GM18870 (cell line): ENCODE results near the gene TOM1L2.

ENCODE experiments used
- ATAC-seq: cut with Tn5 transposase; IDR thresholded peaks from one replicate; pipeline ENCODE4 v1.9.1; 2021; ENCODE audit warnings: moderate library complexity; ENCODE audit not compliant: unreplicated experiment

The TOM1L2 gene

GRCh38 chr17:17837966-17838962 is 133.9 kb downstream of the TOM1L2 start:
- ATAC-seq, result no peak

- no peak for ATAC-seq
Measured at GRCh38 chr17:17837380-17837821, 134.8 kb downstream of the TOM1L2 start.

GRCh38 chr17:17836818-17837379 is 135.3 kb downstream of the TOM1L2 start, which contains the start of gene SREBF1:
SREBF1 (minus strand) TSS chr17:17836986; CDS start chr17:17836817, 169 bp downstream.
- peak; percentile 4 for ATAC-seq

- ATAC-seq, result peak; percentile 41
Measured at GRCh38 chr17:17836250-17836817, 135.9 kb downstream of the TOM1L2 start.

- ATAC-seq, result peak; percentile 3
Measured at GRCh38 chr17:17835415-17836249, 136.6 kb downstream of the TOM1L2 start.

GRCh38 chr17:17834974-17835373 is 137.2 kb downstream of the TOM1L2 start:
- no peak for ATAC-seq

GRCh38 chr17:17833658-17834357 is 138.4 kb downstream of the TOM1L2 start:
- ATAC-seq, result no peak

GRCh38 chr17:17832032-17832363 is 140.2 kb downstream of the TOM1L2 start:
- ATAC-seq, result no peak

GRCh38 chr17:17831208-17832031 is 140.8 kb downstream of the TOM1L2 start:
- ATAC-seq, result no peak

GRCh38 chr17:17830740-17831207 is 141.4 kb downstream of the TOM1L2 start:
- no peak for ATAC-seq

- ATAC-seq, result no peak
Measured at GRCh38 chr17:17830269-17830567, 142.0 kb downstream of the TOM1L2 start.

- ATAC-seq, result no peak
Measured at GRCh38 chr17:17827826-17828621, 144.2 kb downstream of the TOM1L2 start.

GRCh38 chr17:17826942-17827785 is 145.0 kb downstream of the TOM1L2 start:
- no peak for ATAC-seq

- ATAC-seq, result no peak
Measured at GRCh38 chr17:17826342-17826713, 145.9 kb downstream of the TOM1L2 start.

- no peak for ATAC-seq
Measured at GRCh38 chr17:17824783-17825614, 147.2 kb downstream of the TOM1L2 start.

- ATAC-seq, result peak; percentile 18
Measured at GRCh38 chr17:17824119-17824782, 147.9 kb downstream of the TOM1L2 start.
